Type B pancreatic cell (in vitro differentiated cells): ENCODE results near the gene PTPRA. TPM values are rescaled to one million over a fixed set of nuclear protein-coding genes. Genes with fewer than 3 reads are reported as not detected.

Source experiments
- DNase-seq: peaks from one replicate; pipeline ENCODE4 v3.0.0; 2021; ENCODE audit warnings: mixed read lengths; ENCODE audit not compliant: unreplicated experiment; ENCODE audit errors: extremely low spot score
- H3K27ac Mint-ChIP-seq: 2 replicates; pipeline ENCODE4 v1.8.0; 2021; ENCODE audit warnings: mild to moderate bottlenecking, mixed read lengths
- H3K27me3 Mint-ChIP-seq: 2 replicates; pipeline ENCODE4 v1.8.0; 2021; ENCODE audit warnings: mixed read lengths
- H3K36me3 Mint-ChIP-seq: 2 replicates; pipeline ENCODE4 v1.8.0; 2021; ENCODE audit warnings: mixed read lengths
- H3K4me1 Mint-ChIP-seq: one replicate; pipeline ENCODE4 v1.8.0; 2021; ENCODE audit warnings: mixed read lengths; ENCODE audit not compliant: unreplicated experiment
- H3K4me3 Mint-ChIP-seq: 2 replicates; pipeline ENCODE4 v1.8.0; 2021; ENCODE audit warnings: mild to moderate bottlenecking, mixed read lengths
- H3K9me3 Mint-ChIP-seq: 2 replicates; pipeline ENCODE4 v1.8.0; 2021; ENCODE audit warnings: mixed read lengths
- total RNA-seq: library from RNA; stranded (reverse); gene quantifications from 2 replicates; pipeline ENCODE4 v1.2.1, GENCODE V29; 2021; ENCODE audit warnings: low replicate concordance
- TF ChIP-seq, protein P1 (sequence below): fragments of 200-600 bp; sonication (generic); conservative IDR thresholded peaks from 2 replicates; pipeline ENCODE4 v1.5.0; 2021; ENCODE audit warnings: antibody characterized with exemption, mild to moderate bottlenecking

Gene PTPRA
- total RNA-seq, 1 donor from 2014 or later: 73.8 TPM

DNA sequence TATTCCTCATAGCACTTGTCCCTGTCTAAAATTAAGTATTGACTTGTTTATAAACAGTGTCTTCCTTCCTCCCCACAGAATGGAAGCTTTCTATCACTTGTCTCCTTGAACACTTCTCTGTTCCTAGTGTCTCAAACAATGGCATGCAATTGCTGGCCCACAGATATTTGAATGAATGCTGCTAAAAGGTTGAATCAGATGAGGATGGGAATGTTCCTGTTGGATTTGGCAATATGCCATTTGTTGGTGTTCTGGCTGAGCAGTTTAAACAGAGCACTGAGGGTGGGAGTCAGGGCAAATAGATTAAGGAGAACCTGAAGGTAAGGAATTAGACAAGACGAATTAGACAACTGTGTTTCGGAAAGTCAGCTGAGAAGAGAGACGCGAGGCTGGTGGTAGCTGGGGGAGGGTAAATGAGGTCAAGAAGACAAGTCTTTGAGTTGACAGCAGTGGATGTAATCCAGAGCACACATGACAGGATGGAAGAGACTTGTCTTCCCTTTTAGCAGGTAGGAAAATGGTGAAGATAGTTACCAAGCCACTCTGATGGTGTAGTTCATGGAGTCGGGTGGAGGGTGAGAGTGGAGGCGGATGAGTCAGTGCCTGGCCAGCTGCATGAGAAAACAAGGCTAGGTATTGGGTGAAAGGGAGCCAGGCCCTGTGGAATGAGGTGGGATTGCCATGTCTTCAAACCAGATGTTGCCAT lies 111.8 kb downstream of the PTPRA start:
- Mint-ChIP-seq H3K4me3 (no peak overlapping the region), H3K27ac (no peak overlapping the region), H3K36me3 (peaks cover 24% of the 10 kb centered on the region), H3K4me1 (no peaks in the 10 kb centered on the region), H3K9me3 (no peaks in the 10 kb centered on the region), H3K27me3 (peaks cover 4% of the 10 kb centered on the region)
- TF ChIP-seq, protein P1, sequence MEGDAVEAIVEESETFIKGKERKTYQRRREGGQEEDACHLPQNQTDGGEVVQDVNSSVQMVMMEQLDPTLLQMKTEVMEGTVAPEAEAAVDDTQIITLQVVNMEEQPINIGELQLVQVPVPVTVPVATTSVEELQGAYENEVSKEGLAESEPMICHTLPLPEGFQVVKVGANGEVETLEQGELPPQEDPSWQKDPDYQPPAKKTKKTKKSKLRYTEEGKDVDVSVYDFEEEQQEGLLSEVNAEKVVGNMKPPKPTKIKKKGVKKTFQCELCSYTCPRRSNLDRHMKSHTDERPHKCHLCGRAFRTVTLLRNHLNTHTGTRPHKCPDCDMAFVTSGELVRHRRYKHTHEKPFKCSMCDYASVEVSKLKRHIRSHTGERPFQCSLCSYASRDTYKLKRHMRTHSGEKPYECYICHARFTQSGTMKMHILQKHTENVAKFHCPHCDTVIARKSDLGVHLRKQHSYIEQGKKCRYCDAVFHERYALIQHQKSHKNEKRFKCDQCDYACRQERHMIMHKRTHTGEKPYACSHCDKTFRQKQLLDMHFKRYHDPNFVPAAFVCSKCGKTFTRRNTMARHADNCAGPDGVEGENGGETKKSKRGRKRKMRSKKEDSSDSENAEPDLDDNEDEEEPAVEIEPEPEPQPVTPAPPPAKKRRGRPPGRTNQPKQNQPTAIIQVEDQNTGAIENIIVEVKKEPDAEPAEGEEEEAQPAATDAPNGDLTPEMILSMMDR: no peak
- DNase-seq: no peak

DNA sequence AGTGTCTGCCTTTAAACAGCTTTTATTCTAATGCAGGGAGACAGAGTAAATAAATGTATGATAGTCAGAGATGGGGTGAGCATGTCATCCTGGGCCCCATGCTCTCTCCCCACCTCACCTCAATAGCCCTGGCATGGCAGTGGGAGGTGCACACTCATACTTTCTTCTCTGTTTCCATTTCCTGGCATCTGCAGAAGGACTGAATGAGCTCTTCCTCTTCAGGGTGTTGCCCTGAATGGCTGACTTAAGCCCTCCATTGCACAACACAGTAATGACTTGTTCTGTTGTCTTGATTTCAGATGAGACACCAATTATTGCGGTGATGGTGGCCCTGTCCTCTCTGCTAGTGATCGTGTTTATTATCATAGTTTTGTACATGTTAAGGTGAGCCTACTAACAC lies 113.2 kb downstream of the PTPRA start:
- Mint-ChIP-seq H3K36me3 (peaks cover 31% of the 10 kb centered on the region), H3K27me3 (peaks cover 4% of the 10 kb centered on the region), H3K27ac (no peak overlapping the region), H3K4me3 (no peak overlapping the region), H3K4me1 (no peaks in the 10 kb centered on the region), H3K9me3 (no peaks in the 10 kb centered on the region)
- TF ChIP-seq, protein P1: no peak
- no peak for DNase-seq

DNA sequence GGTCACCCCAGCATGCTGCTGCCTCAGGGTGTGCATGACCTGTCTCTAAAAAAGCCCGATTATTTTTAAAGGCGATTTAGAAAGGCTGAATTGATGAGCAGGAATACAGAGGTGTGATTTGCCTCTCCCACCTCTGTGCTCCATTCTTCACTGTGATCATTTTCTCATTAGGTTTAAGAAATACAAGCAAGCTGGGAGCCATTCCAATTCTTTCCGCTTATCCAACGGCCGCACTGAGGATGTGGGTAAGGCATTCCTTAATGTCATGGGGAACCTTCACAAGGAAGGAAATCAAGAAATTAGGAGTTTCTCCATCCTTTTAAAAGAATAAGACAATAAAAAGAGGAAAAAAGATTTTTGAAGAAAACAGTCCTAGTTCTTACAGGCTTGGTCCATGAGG lies 114.6 kb downstream of the PTPRA start:
- H3K4me3 Mint-ChIP-seq: no peak overlapping the region
- DNase-seq: no peak
- H3K4me1 Mint-ChIP-seq: peaks cover 2% of the 10 kb centered on the region

DNA sequence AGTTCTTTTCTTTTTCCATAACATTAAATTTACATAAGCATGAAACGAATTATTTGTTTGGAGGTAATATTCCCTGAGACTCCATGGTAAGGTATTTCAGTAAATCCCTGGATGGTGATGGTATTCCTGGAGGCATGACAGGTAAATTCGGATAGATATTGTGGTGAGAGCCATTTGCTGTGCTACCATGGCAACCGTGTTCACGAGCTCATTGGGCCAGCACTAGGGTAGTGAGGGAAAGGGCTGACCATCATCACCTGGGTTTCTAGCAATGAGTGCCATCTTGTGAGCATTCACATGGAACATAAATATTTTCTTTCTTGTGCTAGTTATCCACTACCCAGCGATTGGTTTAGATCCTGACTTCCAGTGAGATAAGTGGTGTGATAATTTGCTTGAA lies 118.3 kb downstream of the PTPRA start:
- Mint-ChIP-seq H3K9me3 (no peaks in the 10 kb centered on the region), H3K27ac (no peak overlapping the region), H3K4me1 (peaks cover 10% of the 10 kb centered on the region), H3K27me3 (peaks cover 27% of the 10 kb centered on the region), H3K36me3 (peaks cover 50% of the 10 kb centered on the region), H3K4me3 (no peak overlapping the region)
- TF ChIP-seq, protein P1: no peak
- no peak for DNase-seq

More for the DNA sequence above, 114.6 kb downstream of the PTPRA start:
- H3K36me3 Mint-ChIP-seq: peaks cover 37% of the 10 kb centered on the region
- no peak overlapping the region for H3K27ac Mint-ChIP-seq
- TF ChIP-seq, protein P1: no peak
- H3K9me3 Mint-ChIP-seq: no peaks in the 10 kb centered on the region
- H3K27me3 Mint-ChIP-seq: peaks cover 4% of the 10 kb centered on the region

DNA sequence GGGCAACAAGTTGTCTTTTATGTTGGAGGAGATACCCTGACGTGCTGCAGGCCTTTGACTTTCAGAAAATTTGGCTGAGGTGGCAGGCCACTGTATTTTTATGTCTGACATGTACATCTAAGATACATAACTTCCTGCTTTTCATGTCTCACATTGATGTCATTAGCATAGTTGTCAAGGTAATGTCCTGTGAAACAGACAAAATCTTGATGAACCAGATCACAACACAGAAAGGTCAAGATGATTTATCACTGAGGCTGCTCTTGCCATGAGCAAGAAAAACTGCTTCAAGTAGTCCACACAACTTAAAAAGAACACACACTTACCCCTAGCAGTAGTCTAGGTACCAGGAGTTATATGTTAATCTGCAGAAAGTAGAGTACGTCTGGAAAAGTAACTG lies 120.0 kb downstream of the PTPRA start:
- Mint-ChIP-seq H3K27me3 (peaks cover 30% of the 10 kb centered on the region), H3K9me3 (no peaks in the 10 kb centered on the region), H3K36me3 (peaks cover 42% of the 10 kb centered on the region), H3K4me3 (no peak overlapping the region), H3K27ac (peak overlapping the region; percentile 64), H3K4me1 (peaks cover 10% of the 10 kb centered on the region)
- DNase-seq: no peak
- TF ChIP-seq, protein P1: no peak

DNA sequence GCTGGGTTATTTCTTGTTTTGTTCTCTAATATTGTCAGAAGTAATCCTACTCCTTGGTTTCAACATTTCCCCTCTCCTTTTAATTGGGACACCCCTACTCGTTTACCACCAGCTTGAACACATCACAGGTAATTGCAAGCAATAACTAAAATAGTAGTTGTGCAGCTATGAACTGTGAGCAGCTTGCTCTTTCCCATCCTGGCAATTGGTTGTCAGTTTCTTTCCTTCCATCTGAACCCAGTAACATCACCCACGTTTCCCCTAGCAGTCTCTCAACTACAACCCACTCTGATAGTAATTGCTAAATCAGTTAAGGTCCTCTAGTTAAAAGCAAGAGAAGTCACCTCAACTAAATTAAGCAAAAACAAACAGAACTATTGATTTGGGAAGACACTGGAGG lies 122.5 kb downstream of the PTPRA start:
- TF ChIP-seq, protein P1: no peak
- DNase-seq: no peak
- peaks cover 31% of the 10 kb centered on the region for H3K36me3 Mint-ChIP-seq
- H3K27ac Mint-ChIP-seq: no peak overlapping the region
- no peak overlapping the region for H3K4me3 Mint-ChIP-seq
- H3K4me1 Mint-ChIP-seq: peaks cover 10% of the 10 kb centered on the region
- peaks cover 30% of the 10 kb centered on the region for H3K27me3 Mint-ChIP-seq
- H3K9me3 Mint-ChIP-seq: no peaks in the 10 kb centered on the region
